ENCODE data around the gene SOS2.

DNA sequence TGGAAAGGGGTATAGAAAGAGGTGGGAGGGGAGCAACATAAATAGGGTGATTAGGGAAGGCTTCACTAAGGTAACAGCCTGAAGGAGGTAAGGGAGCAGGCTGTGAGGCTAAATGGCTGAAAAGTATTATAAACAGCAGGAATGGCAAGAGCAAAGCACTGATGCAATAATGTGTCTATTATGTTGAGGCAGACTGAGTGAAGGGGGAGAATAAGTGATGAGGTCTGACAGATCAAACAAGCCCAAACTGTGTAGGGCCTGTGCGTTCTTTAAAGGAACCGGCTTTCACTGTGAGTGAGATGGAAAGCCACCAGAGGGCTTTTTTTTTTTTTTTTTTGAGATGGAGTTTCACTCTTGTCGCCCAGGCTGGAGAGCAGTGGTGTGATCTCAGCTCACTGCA is 108.3 kb downstream of the SOS2 start:
- TF ChIP-seq EZH2phosphoT487 (IDR thresholded peaks at IDR 0.05; ENCODE audit: borderline replicate concordance, low read depth, low read length), result no peak
- TF ChIP-seq, protein P1, sequence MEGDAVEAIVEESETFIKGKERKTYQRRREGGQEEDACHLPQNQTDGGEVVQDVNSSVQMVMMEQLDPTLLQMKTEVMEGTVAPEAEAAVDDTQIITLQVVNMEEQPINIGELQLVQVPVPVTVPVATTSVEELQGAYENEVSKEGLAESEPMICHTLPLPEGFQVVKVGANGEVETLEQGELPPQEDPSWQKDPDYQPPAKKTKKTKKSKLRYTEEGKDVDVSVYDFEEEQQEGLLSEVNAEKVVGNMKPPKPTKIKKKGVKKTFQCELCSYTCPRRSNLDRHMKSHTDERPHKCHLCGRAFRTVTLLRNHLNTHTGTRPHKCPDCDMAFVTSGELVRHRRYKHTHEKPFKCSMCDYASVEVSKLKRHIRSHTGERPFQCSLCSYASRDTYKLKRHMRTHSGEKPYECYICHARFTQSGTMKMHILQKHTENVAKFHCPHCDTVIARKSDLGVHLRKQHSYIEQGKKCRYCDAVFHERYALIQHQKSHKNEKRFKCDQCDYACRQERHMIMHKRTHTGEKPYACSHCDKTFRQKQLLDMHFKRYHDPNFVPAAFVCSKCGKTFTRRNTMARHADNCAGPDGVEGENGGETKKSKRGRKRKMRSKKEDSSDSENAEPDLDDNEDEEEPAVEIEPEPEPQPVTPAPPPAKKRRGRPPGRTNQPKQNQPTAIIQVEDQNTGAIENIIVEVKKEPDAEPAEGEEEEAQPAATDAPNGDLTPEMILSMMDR (conservative IDR thresholded peaks at IDR 0.05; ENCODE audit: low read length), result no peak

Data from OCI-LY7 (cell line).